ENCODE data around the gene POU2F2.
A peak's percentile ranks its signal among the peaks of the same experiment; 100 is the strongest.

Gene POU2F2

GRCh38 chr19:42176649-42176989 is 44.4 kb upstream of the POU2F2 start:
- Histone ChIP-seq H3K79me2 (no peaks in the 10 kb centered on the region), H3K9ac (no peak overlapping the region), H3K4me3 (ENCODE audit: low read depth, low read length) (peak overlapping the region; percentile 43), H3K36me3 (ENCODE audit: control insufficient read depth, insufficient read depth, low read length) (no peaks in the 10 kb centered on the region), H3K27ac (no peak overlapping the region), H3K4me2 (ENCODE audit: low read length) (peak overlapping the region; percentile 77), H2AFZ (peak overlapping the region; percentile 82), H3K27me3 (ENCODE audit: control insufficient read depth, insufficient read depth, low read length) (peaks cover 6% of the 10 kb centered on the region), H3K4me1 (no peaks in the 10 kb centered on the region), H3K9me3 (ENCODE audit: control insufficient read depth, low read length) (no peaks in the 10 kb centered on the region)
- TF ChIP-seq, protein P1, sequence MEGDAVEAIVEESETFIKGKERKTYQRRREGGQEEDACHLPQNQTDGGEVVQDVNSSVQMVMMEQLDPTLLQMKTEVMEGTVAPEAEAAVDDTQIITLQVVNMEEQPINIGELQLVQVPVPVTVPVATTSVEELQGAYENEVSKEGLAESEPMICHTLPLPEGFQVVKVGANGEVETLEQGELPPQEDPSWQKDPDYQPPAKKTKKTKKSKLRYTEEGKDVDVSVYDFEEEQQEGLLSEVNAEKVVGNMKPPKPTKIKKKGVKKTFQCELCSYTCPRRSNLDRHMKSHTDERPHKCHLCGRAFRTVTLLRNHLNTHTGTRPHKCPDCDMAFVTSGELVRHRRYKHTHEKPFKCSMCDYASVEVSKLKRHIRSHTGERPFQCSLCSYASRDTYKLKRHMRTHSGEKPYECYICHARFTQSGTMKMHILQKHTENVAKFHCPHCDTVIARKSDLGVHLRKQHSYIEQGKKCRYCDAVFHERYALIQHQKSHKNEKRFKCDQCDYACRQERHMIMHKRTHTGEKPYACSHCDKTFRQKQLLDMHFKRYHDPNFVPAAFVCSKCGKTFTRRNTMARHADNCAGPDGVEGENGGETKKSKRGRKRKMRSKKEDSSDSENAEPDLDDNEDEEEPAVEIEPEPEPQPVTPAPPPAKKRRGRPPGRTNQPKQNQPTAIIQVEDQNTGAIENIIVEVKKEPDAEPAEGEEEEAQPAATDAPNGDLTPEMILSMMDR (IDR thresholded peaks at IDR 0.05) = no peak

- no peaks in the 10 kb centered on the region for H3K36me3 ChIP-seq (ENCODE audit: control insufficient read depth, insufficient read depth, low read length)
- no peaks in the 10 kb centered on the region for H3K4me1 ChIP-seq
- no peak overlapping the region for H3K9ac ChIP-seq
- H3K27me3 ChIP-seq (ENCODE audit: control insufficient read depth, insufficient read depth, low read length) = peaks cover 6% of the 10 kb centered on the region
- no peaks in the 10 kb centered on the region for H3K79me2 ChIP-seq
- H3K4me3 ChIP-seq (ENCODE audit: low read depth, low read length) = peak overlapping the region; percentile 43
- H3K9me3 ChIP-seq (ENCODE audit: control insufficient read depth, low read length) = no peaks in the 10 kb centered on the region
- H3K4me2 ChIP-seq (ENCODE audit: low read length) = peak overlapping the region; percentile 77
- peak overlapping the region; percentile 82 for H2AFZ ChIP-seq
- H3K27ac ChIP-seq = no peak overlapping the region
- TF ChIP-seq, protein P1 (IDR thresholded peaks at IDR 0.05) = no peak
Measured at GRCh38 chr19:42175952-42176648, 43.9 kb upstream of the POU2F2 start.

GRCh38 chr19:42174958-42175734 is 42.9 kb upstream of the POU2F2 start:
- Histone ChIP-seq H3K27ac (no peak overlapping the region), H2AFZ (no peak overlapping the region), H3K36me3 (ENCODE audit: control insufficient read depth, insufficient read depth, low read length) (no peaks in the 10 kb centered on the region), H3K9ac (no peak overlapping the region), H3K4me3 (ENCODE audit: low read depth, low read length) (no peak overlapping the region), H3K4me2 (ENCODE audit: low read length) (no peak overlapping the region), H3K27me3 (ENCODE audit: control insufficient read depth, insufficient read depth, low read length) (peaks cover 6% of the 10 kb centered on the region), H3K4me1 (no peaks in the 10 kb centered on the region), H3K79me2 (no peaks in the 10 kb centered on the region), H3K9me3 (ENCODE audit: control insufficient read depth, low read length) (no peaks in the 10 kb centered on the region)
- TF ChIP-seq, protein P1 (IDR thresholded peaks at IDR 0.05) = no peak

DNA sequence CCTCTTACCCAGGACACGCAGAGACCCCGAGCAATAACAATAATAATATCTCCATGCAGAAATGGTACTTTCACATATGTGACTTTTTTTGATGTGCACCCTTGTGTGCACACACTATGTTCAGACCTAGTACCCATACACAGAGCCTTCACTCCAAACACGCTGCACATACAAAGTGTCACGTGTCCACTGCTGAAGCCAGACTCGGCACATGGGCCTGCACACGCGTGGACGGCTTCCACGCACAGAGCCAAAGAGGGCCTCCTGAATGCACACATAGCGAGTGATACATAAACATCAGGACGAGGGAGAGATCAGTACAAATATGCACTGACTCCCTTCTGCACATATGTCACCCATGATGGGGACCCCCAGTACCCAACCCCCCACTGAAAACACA is 41.9 kb upstream of the POU2F2 start:
- peaks cover 6% of the 10 kb centered on the region for H3K27me3 ChIP-seq (ENCODE audit: control insufficient read depth, insufficient read depth, low read length)
- TF ChIP-seq, protein P1 (IDR thresholded peaks at IDR 0.05) = no peak

More for the DNA sequence above, 41.9 kb upstream of the POU2F2 start:
- H3K9ac ChIP-seq = no peak overlapping the region
- H3K9me3 ChIP-seq (ENCODE audit: control insufficient read depth, low read length) = no peaks in the 10 kb centered on the region
- no peak overlapping the region for H3K4me3 ChIP-seq (ENCODE audit: low read depth, low read length)
- no peaks in the 10 kb centered on the region for H3K79me2 ChIP-seq
- H3K4me2 ChIP-seq (ENCODE audit: low read length) = no peak overlapping the region
- no peaks in the 10 kb centered on the region for H3K4me1 ChIP-seq
- no peak overlapping the region for H2AFZ ChIP-seq
- no peaks in the 10 kb centered on the region for H3K36me3 ChIP-seq (ENCODE audit: control insufficient read depth, insufficient read depth, low read length)
- no peak overlapping the region for H3K27ac ChIP-seq
